ENCODE measurements around the gene KIAA1217.

Gene KIAA1217

GRCh38 chr10:24417053-24417452 lies 208.1 kb downstream of the KIAA1217 start:
- TF ChIP-seq CTCF (conservative IDR thresholded peaks at IDR 0.05): no peak
- no peak for TF ChIP-seq ZFX (IDR thresholded peaks at IDR 0.05)

GRCh38 chr10:24418532-24418931 lies 209.6 kb downstream of the KIAA1217 start:
- TF ChIP-seq CTCF (conservative IDR thresholded peaks at IDR 0.05): peak; percentile 47
- TF ChIP-seq ZFX (IDR thresholded peaks at IDR 0.05): no peak
- no peak overlapping the region for H3K27ac ChIP-seq

More at GRCh38 chr10:24417053-24417452, 208.1 kb downstream of the KIAA1217 start:
- H3K27ac ChIP-seq: no peak overlapping the region

GRCh38 chr10:24419066-24419465 lies 210.1 kb downstream of the KIAA1217 start:
- no peak overlapping the region for H3K27ac ChIP-seq
- TF ChIP-seq CTCF (conservative IDR thresholded peaks at IDR 0.05): no peak
- TF ChIP-seq ZFX (IDR thresholded peaks at IDR 0.05): no peak

- TF ChIP-seq ZFX (IDR thresholded peaks at IDR 0.05) (no peak), CTCF (conservative IDR thresholded peaks at IDR 0.05) (no peak)
- H3K27ac ChIP-seq: no peak overlapping the region
These were observed 216.2 kb downstream of the KIAA1217 start for GRCh38 chr10:24425151-24425550.

- TF ChIP-seq CTCF (conservative IDR thresholded peaks at IDR 0.05): no peak
- no peak for TF ChIP-seq ZFX (IDR thresholded peaks at IDR 0.05)
- no peak overlapping the region for H3K27ac ChIP-seq
These were observed 218.9 kb downstream of the KIAA1217 start for GRCh38 chr10:24427678-24428409.

GRCh38 chr10:24428410-24428782 lies 219.5 kb downstream of the KIAA1217 start:
- TF ChIP-seq CTCF (conservative IDR thresholded peaks at IDR 0.05): no peak

GRCh38 chr10:24430591-24430990 lies 221.7 kb downstream of the KIAA1217 start:
- no peak overlapping the region for H3K27ac ChIP-seq
- no peak for TF ChIP-seq CTCF (conservative IDR thresholded peaks at IDR 0.05)

More at GRCh38 chr10:24428410-24428782, 219.5 kb downstream of the KIAA1217 start:
- no peak overlapping the region for H3K27ac ChIP-seq
